Ascending aorta (tissue), 2 donors: ENCODE results near the gene MPV17. TPM values are rescaled to one million over a fixed set of nuclear protein-coding genes. Genes with fewer than 3 reads are reported as not detected.

Experiments used
- DNase-seq, 2 donors: peaks; one replicate each; pipeline ENCODE4 v3.0.0-alpha.2; 2019; ENCODE audit warnings: low spot score in 2 of 2
- H3K27ac ChIP-seq, 2 donors: fragments of 200-600 bp; sonication (generic); one replicate each; pipeline ENCODE4 v1.5.1; 2016 to 2017; ENCODE audit warnings: mild to moderate bottlenecking in 1 of 2
- H3K27me3 ChIP-seq: fragments of 200-600 bp; sonication (generic); one replicate; pipeline ENCODE4 v1.5.1; 2017
- H3K36me3 ChIP-seq, 2 donors: fragments of 200-600 bp; sonication (generic); one replicate each; pipeline ENCODE4 v1.5.1; 2016
- H3K4me1 ChIP-seq, 2 donors: fragments of 200-600 bp; sonication (generic); one replicate each; pipeline ENCODE4 v1.5.1; 2016 to 2017; ENCODE audit warnings: mild to moderate bottlenecking in 1 of 2
- H3K4me3 ChIP-seq, 2 donors: fragments of 200-600 bp; sonication (generic); one replicate each; pipeline ENCODE4 v1.5.1; 2016 to 2017; ENCODE audit warnings: mild to moderate bottlenecking in 1 of 2
- H3K9me3 ChIP-seq, 2 donors: fragments of 200-600 bp; sonication (generic); one replicate each; pipeline ENCODE4 v1.5.1; 2016
- intact Hi-C: fragments of 100-400 bp; cut with DNase I; formaldehyde crosslinking; loops from one replicate; pipeline ENCODE4 v1.15.1; 2023
- total RNA-seq: library from RNA; depleted of rRNA; stranded (reverse); fragments of >200 nt; gene quantifications from one replicate; pipeline ENCODE4 v1.1.0, GENCODE V29; 2016
- TF ChIP-seq, protein P1 (sequence below), 3 experiments: fragments of 200-600 bp in 2 of 3; fragments of 450-650 bp in 1 of 3; sonication (generic) in 2 of 3; IDR thresholded peaks; one replicate each; pipeline ENCODE4 v1.5.1; 2016 to 2019; ENCODE audit warnings: antibody characterized with exemption in 3 of 3, mild to moderate bottlenecking in 1 of 3, moderate library complexity in 1 of 3

Gene MPV17
- total RNA-seq, 1 donor from 2014 or later, result 239 TPM

DNA sequence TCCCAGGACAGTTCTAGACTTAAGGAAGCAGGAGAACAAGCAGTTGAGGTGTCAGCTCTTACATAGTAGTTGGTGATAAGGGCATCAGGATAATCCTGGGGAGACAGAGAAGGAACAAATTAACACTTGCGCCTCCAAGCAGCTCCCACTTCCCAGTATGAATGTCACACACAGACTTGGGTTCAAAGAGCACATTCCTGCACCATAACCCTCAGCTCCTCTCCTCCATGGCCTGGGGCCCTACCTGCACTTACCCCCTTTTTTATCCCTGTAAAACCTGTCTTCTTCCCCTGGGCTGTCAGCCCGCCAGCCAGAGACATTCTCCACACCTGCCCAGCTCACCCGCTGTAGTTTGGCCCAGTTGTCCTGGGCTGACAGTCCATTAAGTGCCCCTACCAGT is 10.7 kb downstream of the MPV17 start:
- Histone ChIP-seq H3K36me3 (peaks cover 0 to 27% of the 10 kb centered on the region in 2 donors), H3K27ac (no peak overlapping the region), H3K4me1 (peaks cover 0 to 10% of the 10 kb centered on the region in 2 donors), H3K9me3 (no peaks in the 10 kb centered on the region), H3K27me3 (peaks cover 8% of the 10 kb centered on the region), H3K4me3 (no peak overlapping the region)
- intact Hi-C loops, result no loop called here
- TF ChIP-seq, protein P1, sequence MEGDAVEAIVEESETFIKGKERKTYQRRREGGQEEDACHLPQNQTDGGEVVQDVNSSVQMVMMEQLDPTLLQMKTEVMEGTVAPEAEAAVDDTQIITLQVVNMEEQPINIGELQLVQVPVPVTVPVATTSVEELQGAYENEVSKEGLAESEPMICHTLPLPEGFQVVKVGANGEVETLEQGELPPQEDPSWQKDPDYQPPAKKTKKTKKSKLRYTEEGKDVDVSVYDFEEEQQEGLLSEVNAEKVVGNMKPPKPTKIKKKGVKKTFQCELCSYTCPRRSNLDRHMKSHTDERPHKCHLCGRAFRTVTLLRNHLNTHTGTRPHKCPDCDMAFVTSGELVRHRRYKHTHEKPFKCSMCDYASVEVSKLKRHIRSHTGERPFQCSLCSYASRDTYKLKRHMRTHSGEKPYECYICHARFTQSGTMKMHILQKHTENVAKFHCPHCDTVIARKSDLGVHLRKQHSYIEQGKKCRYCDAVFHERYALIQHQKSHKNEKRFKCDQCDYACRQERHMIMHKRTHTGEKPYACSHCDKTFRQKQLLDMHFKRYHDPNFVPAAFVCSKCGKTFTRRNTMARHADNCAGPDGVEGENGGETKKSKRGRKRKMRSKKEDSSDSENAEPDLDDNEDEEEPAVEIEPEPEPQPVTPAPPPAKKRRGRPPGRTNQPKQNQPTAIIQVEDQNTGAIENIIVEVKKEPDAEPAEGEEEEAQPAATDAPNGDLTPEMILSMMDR (IDR thresholded peaks at IDR 0.05), result no peak
- no peak for DNase-seq

DNA sequence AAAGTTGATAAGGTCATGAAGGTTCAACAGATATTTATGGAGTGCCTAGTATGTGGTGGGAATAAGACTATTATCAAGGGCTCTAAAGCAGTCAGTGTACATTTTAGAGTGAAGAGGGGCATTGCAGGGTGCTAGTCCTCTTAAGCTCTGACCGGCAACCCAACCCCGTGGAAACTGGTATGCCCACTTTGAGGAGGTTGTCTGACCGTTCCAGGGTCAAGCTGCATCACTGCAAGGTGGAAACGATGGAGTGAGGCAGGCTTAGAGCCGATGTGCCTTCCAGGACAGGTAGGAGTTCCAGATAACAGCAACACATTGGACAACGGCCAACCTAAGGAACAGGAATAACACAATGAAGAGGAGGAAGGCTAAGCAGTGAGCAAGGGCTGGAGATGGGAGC is 13.2 kb downstream of the MPV17 start:
- no peaks in the 10 kb centered on the region for H3K9me3 ChIP-seq
- H3K4me1 ChIP-seq, result peaks cover 0 to 15% of the 10 kb centered on the region in 2 donors
- no peak for DNase-seq
- H3K4me3 ChIP-seq, result no peak overlapping the region
- TF ChIP-seq, protein P1 (IDR thresholded peaks at IDR 0.05), result no peak
- no peak overlapping the region for H3K27ac ChIP-seq
- peaks cover 12% of the 10 kb centered on the region for H3K27me3 ChIP-seq
- intact Hi-C loops, result no loop called here
- peaks cover 0 to 27% of the 10 kb centered on the region in 2 donors for H3K36me3 ChIP-seq

DNA sequence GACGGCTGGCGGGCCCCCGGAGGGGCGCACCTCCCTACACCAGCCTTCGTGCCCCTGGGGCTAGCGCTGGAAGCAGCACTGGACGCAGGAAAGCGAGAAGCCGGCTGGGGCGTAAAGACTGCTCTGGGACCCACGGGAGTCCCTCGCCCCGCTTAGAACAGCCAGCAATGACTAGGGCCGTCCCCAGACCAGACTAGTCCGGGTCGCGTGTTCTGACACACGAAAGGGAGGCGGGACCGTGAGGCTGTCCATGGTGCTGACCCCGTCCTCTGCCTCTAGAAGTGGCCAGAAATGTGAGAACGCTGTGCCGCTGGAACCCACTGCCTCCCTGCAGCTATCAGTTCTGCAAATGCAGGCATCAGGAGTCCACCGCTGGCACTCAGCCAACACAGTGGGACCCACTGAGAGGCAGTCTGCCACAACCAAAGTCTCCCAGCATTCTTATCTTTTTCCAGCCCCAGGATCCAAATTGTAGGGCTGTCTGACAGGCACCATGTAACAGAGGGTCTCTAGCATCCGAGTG is 14.5 kb downstream of the MPV17 start, which contains the start of gene UCN:
UCN (minus strand) TSS at position 87 of the 523 bp plus-strand sequence. CDS start 550 bp downstream, outside the sequence.
- intact Hi-C loops, result no loop called here
- Histone ChIP-seq H3K27ac (no peak within 1 kb of the TSS), H3K27me3 (peaks cover 12% of the 10 kb centered on the region), H3K36me3 (peaks cover 0 to 27% of the 10 kb centered on the region in 2 donors), H3K4me3 (no peak within 1 kb of the TSS), H3K9me3 (no peaks in the 10 kb centered on the region), H3K4me1 (peaks cover 0 to 15% of the 10 kb centered on the region in 2 donors)
- DNase-seq, result peak in 1 of 2 donors; percentile 66
- TF ChIP-seq, protein P1 (IDR thresholded peaks at IDR 0.05), result no peak

DNA sequence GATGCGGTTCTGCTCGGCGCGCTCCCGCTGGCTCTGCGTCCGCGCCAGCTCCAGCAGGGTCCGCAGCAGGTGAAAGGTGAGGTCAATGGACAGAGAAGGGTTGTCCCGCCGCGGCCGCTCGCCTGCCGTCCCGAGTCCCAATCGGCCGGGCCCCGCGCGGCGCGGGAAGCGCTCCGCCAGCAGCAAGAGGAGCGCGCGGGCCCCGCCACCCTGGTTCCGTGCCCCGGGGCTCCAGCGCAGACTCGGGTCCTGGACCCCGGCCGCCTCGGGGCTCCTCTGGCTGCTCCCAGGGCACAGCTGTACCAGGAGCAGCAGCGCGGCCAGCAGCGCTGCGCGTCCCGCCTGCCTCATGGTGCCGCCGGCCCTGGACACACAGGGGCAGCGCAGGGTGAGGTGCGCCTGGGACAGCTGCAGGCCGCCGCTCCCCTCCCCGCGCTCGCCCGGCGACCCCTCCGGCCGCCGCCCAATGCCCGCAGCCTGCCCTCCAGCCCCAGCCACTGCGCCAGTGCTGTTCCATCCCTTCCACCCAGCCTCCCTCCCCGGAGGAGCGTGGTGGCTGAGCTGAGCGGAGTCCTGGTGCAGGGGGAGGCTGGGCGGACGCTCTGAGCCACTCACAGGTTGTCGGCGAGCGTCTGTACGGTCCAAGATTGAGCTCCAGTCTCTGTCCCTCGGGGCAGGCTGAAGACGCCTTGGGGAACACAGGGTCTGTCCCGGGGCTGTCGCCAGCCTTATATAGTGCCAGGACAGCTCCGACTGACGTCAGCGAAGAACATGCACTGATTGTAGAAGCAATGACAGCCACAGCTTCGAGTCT is 15.1 kb downstream of the MPV17 start:
- intact Hi-C loops, result no loop called here
- Histone ChIP-seq H3K4me3 (no peak overlapping the region), H3K27me3 (peaks cover 12% of the 10 kb centered on the region), H3K27ac (no peak overlapping the region), H3K36me3 (peaks cover 0 to 26% of the 10 kb centered on the region in 2 donors), H3K4me1 (peaks cover 0 to 19% of the 10 kb centered on the region in 2 donors), H3K9me3 (no peaks in the 10 kb centered on the region)
- TF ChIP-seq, protein P1 (IDR thresholded peaks at IDR 0.05), result no peak
- no peak for DNase-seq

DNA sequence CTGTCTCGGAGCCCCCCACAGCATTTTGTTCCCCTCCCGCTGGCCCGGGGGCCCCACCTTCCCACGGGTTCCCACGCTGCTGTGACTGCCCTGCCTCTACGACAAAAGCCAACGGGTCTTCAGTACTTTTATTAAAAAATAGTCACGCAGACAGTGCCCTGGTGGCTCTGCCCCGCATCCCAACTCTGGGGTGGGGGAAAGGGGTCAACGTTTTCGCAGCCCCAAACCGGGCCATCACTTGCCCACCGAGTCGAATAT is 15.7 kb downstream of the MPV17 start:
- no peak for DNase-seq

More for the DNA sequence above, 15.7 kb downstream of the MPV17 start:
- TF ChIP-seq, protein P1 (IDR thresholded peaks at IDR 0.05), result no peak
- Histone ChIP-seq H3K27ac (no peak overlapping the region), H3K36me3 (peaks cover 0 to 22% of the 10 kb centered on the region in 2 donors), H3K9me3 (no peaks in the 10 kb centered on the region), H3K4me1 (peaks cover 0 to 19% of the 10 kb centered on the region in 2 donors), H3K4me3 (no peak overlapping the region), H3K27me3 (peaks cover 12% of the 10 kb centered on the region)
- intact Hi-C loops, result no loop called here
